HUDEP-2 (cell line): ENCODE measurements around the gene ECM2.

Experiments used
- DNase-seq, 76 experiments: peaks; one replicate each; lab custom pipeline; 2025; ENCODE audit not compliant: unreplicated experiment in 76 of 76; lab: John Stamatoyannopoulos, UW

ECM2 gene

GRCh38 chr9:92474587-92474986 is 61.2 kb downstream of the ECM2 start:
- DNase-seq, result no peak

- no peak for DNase-seq
Observed at GRCh38 chr9:92468206-92468605, 67.6 kb downstream of the ECM2 start.

GRCh38 chr9:92467511-92467910 is 68.3 kb downstream of the ECM2 start:
- DNase-seq, result no peak

GRCh38 chr9:92467041-92467440 is 68.7 kb downstream of the ECM2 start:
- no peak for DNase-seq

- DNase-seq, result no peak
Observed at GRCh38 chr9:92463984-92464383, 71.8 kb downstream of the ECM2 start.

- DNase-seq, result no peak
Observed at GRCh38 chr9:92463387-92463786, 72.4 kb downstream of the ECM2 start.

GRCh38 chr9:92457576-92457975 is 78.2 kb downstream of the ECM2 start:
- no peak for DNase-seq

- peak in 1 of 76 experiments; percentile 8 for DNase-seq
Observed at GRCh38 chr9:92455217-92455616, 80.6 kb downstream of the ECM2 start.

- DNase-seq, result no peak
Observed at GRCh38 chr9:92446536-92446935, 89.3 kb downstream of the ECM2 start.
